Inflammatory macrophage (primary cell): ENCODE data around the gene CHPF.

Experiments
- DNase-seq, 2 donors: peaks; one replicate each; pipeline ENCODE4 v3.0.0-alpha.2; 2020 to 2022

Gene CHPF

DNA sequence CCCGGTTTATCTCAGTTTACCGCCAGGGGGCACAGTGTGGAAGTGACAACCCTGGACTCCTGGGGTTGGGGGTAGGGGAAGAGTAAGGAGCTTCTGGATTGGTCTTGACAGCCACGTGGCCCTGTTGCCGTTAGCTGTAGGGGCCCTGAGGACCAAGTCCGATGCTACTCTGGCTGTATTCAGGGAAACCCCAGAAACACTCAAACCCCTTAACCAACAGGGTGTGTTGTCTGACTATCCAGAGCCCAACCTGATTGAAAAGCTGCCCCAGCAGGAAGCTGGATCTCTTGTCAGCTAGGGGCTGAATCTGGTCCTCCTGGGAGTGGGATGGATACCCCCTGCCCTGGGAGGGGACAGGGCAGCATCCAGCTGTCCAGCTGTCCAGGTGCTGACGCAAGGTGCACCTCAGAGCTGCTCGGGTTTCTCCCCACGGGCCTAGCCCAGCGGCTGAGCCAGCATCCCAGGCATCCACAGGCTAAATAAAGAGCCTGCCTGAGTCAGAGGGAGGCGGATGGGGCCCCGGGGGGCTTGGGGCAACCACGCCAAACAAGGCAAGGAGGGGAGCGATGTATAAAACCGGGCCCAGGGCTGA lies 48.0 kb downstream of the CHPF start:
- peak; percentile 37 to 51 for DNase-seq

DNA sequence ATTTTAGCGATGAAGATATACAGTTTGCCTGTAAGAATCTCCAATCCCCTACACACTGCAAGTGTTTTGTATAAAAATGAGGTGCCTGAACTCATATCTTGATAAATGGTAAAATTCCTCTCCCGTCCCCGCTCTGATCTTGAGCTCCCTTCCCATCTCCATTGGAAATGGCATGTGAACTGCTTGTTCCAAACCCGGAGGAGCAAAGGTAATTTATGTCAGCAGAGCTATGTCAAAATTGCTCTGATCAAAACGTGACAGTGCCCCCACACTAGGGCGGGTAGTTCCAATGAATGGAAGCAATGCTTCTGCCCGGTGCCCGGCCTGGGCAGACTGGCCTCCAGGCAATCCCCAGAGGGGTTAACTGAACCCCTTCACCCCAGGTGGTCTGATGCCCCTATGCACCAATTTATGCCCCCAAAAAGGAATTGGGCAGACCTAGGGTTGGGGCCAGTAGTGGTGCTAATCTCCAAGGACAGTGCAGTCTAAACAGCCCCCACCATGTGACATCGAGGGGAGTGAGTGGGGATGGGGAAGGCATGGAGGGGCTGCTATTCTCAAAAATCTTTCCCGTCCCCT lies 48.6 kb downstream of the CHPF start:
- no peak for DNase-seq

GRCh38 chr2:219493086-219493485 lies 50.5 kb downstream of the CHPF start:
- DNase-seq, result no peak

- DNase-seq, result no peak
These were observed 51.0 kb downstream of the CHPF start for GRCh38 chr2:219492575-219492974.

DNA sequence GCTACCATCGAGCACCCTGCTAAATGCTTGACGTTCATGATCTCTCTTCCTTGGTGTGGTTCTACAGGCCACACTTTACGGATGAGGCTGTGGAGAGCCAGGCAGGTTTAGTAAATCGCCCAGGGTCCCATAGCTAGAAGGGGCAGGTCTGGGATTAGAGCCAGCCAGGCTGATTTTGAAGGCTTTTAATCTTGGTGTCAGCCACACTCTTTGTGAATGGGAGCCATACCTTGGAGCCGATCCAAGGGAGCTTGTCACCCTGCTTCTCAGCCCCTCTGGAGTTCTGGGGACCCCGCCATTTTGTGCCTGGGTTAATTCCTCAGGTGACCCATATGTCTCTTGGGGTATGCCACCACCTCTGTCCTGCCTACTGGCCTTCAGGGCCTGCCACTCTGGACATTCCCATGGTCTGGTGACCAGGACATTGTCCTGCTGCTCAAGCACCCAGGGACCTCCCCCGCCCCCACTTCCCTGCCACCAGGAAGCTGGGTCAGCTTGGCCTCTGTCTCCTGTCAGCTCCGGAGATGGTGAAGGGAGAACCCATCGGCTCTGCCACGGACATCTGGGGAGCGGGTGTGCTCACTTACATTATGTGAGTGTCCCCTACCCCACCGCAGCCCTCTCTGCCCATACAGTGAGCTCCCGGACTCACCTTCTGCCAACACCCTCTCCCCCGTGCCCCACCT lies 52.2 kb downstream of the CHPF start:
- DNase-seq, result no peak

DNA sequence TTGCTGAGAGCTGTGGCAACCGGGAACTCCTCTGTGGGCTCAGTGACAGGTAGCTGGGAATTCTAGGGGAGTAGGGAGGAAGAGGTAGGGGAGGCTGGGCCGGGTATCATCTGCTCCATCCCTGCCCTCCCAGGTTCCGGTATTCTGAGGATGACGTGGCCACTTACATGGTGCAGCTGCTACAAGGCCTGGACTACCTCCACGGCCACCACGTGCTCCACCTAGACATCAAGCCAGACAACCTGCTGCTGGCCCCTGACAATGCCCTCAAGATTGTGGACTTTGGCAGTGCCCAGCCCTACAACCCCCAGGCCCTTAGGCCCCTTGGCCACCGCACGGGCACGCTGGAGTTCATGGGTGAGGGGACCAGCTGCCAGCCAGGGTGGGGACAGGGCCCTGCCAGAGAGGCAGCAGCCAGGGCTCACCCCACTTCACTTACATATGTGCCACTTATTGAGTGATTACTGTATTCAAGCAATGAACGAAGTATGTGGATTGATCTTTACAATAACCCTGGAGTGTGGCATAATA lies 52.9 kb downstream of the CHPF start:
- no peak for DNase-seq

DNA sequence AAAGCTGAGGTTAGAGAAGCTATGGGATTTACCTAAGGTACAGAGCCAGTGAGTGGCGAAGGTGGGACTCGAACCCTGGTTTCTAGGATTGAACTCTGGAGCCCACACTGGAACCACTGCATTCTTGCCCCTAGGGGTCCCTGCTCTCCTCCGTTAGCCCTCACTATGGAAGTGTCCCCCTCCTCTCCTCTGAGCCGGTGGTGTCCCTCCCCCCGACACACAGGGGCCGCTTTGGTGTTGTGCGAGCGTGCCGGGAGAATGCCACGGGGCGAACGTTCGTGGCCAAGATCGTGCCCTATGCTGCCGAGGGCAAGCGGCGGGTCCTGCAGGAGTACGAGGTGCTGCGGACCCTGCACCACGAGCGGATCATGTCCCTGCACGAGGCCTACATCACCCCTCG lies 53.4 kb downstream of the CHPF start:
- no peak for DNase-seq

- DNase-seq, result no peak
These were observed 54.3 kb downstream of the CHPF start for GRCh38 chr2:219489315-219489714.
